WTC11 (cell line): ENCODE results near the gene CUL1. TPM values are rescaled to one million over a fixed set of nuclear protein-coding genes. Genes with fewer than 3 reads are reported as not detected.

Experiments used
- ATAC-seq: fragments of 200-7000 bp; cut with Tn5 transposase; 2 replicates; pipeline ENCODE4 v1.10.0; 2021; ENCODE audit warnings: mild to moderate bottlenecking, moderate library complexity
- CTCF ChIA-PET: fragments of 300-600 bp; sonication (Branson Sonifier 250); formaldehyde crosslinking; loops from one replicate; lab custom pipeline; 2021; ENCODE audit warnings: antibody characterized with exemption; lab: Charles Lee
- POLR2A ChIA-PET: fragments of 350-600 bp; sonication (Branson Sonifier 250); formaldehyde crosslinking; loops from one replicate; lab custom pipeline; 2021; ENCODE audit warnings: antibody characterized with exemption; lab: Charles Lee
- DNase-seq: peaks from one replicate; pipeline ENCODE4 v3.0.0; 2021; ENCODE audit warnings: low spot score
- H3K27ac Mint-ChIP-seq: 2 replicates; pipeline ENCODE4 v1.8.0; 2021; ENCODE audit warnings: mixed read lengths
- H3K27me3 Mint-ChIP-seq: 2 replicates; pipeline ENCODE4 v1.8.0; 2021; ENCODE audit warnings: low read depth, mild to moderate bottlenecking, moderate library complexity, mixed read lengths
- H3K36me3 Mint-ChIP-seq: 2 replicates; pipeline ENCODE4 v1.8.0; 2021; ENCODE audit warnings: mixed read lengths
- H3K4me1 Mint-ChIP-seq: 2 replicates; pipeline ENCODE4 v1.8.0; 2022; ENCODE audit warnings: mixed read lengths
- H3K4me3 Mint-ChIP-seq: 2 replicates; pipeline ENCODE4 v1.8.0; 2021; ENCODE audit warnings: mild to moderate bottlenecking, moderate library complexity, mixed read lengths
- H3K9me3 Mint-ChIP-seq: 2 replicates; pipeline ENCODE4 v1.8.0; 2021; ENCODE audit warnings: mixed read lengths
- HMGA2 ChIP-seq: fragments of 250-450 bp; sonication (Bioruptor Pico); IDR thresholded peaks from 2 replicates; pipeline ENCODE4 v1.4.0; 2021; ENCODE audit warnings: mild to moderate bottlenecking, moderate library complexity
- JUN ChIP-seq: sonication (generic); formaldehyde crosslinking; IDR thresholded peaks from 2 replicates; pipeline ENCODE4 v1.8.0; 2023; ENCODE audit warnings: mild to moderate bottlenecking, missing genetic modification reagents
- NFATC4 ChIP-seq: fragments of 250-450 bp; sonication (Bioruptor Pico); IDR thresholded peaks from 2 replicates; pipeline ENCODE4 v1.9.0; 2021; ENCODE audit warnings: mild to moderate bottlenecking
- NFE2L1 ChIP-seq: sonication (generic); formaldehyde crosslinking; IDR thresholded peaks from 2 replicates; pipeline ENCODE4 v1.8.1; 2023; ENCODE audit warnings: missing genetic modification reagents
- NR2C2 ChIP-seq: sonication (generic); formaldehyde crosslinking; IDR thresholded peaks from 2 replicates; pipeline ENCODE4 v1.8.0; 2022; ENCODE audit warnings: mild to moderate bottlenecking, missing genetic modification reagents
- RELA ChIP-seq: sonication (generic); formaldehyde crosslinking; IDR thresholded peaks from 2 replicates; pipeline ENCODE4 v1.8.1; 2022; ENCODE audit warnings: missing genetic modification reagents, mild to moderate bottlenecking, borderline replicate concordance
- SMAD4 ChIP-seq: sonication (generic); formaldehyde crosslinking; IDR thresholded peaks from 2 replicates; pipeline ENCODE4 v1.8.0; 2022; ENCODE audit warnings: mild to moderate bottlenecking, missing genetic modification reagents
- TCF7 ChIP-seq: sonication (generic); formaldehyde crosslinking; IDR thresholded peaks from 2 replicates; pipeline ENCODE4 v1.8.0; 2022; ENCODE audit warnings: mild to moderate bottlenecking, low read depth, missing genetic modification reagents, moderate library complexity
- TEAD1 ChIP-seq: sonication (generic); formaldehyde crosslinking; IDR thresholded peaks from 2 replicates; pipeline ENCODE4 v1.8.0; 2022; ENCODE audit warnings: mild to moderate bottlenecking, missing genetic modification reagents
- TEAD4 ChIP-seq: sonication (generic); formaldehyde crosslinking; IDR thresholded peaks from 2 replicates; pipeline ENCODE4 v1.8.0; 2022; ENCODE audit warnings: mild to moderate bottlenecking, missing genetic modification reagents
- ZNF121 ChIP-seq: sonication (generic); formaldehyde crosslinking; IDR thresholded peaks from 2 replicates; pipeline ENCODE4 v1.8.0; 2023; ENCODE audit warnings: missing genetic modification reagents
- ZNF232 ChIP-seq: sonication (generic); formaldehyde crosslinking; IDR thresholded peaks from 2 replicates; pipeline ENCODE4 v1.8.0; 2022; ENCODE audit warnings: mild to moderate bottlenecking, missing genetic modification reagents
- ZNF263 ChIP-seq: sonication (generic); formaldehyde crosslinking; IDR thresholded peaks from 2 replicates; pipeline ENCODE4 v1.8.1; 2022; ENCODE audit warnings: low read depth, mild to moderate bottlenecking, moderate library complexity, missing genetic modification reagents
- ZNF317 ChIP-seq: sonication (generic); formaldehyde crosslinking; IDR thresholded peaks from 2 replicates; pipeline ENCODE4 v1.8.1; 2023; ENCODE audit warnings: low read depth, mild to moderate bottlenecking, moderate library complexity, missing genetic modification reagents, borderline replicate concordance
- total RNA-seq: library from RNA; stranded (reverse); gene quantifications from 3 replicates; pipeline ENCODE4 v1.2.3, GENCODE V29; 2021
- TF ChIP-seq, protein P1 (sequence below): fragments of 250-450 bp; sonication (Bioruptor Pico); IDR thresholded peaks from 2 replicates; pipeline ENCODE4 v1.9.0; 2021; ENCODE audit warnings: mild to moderate bottlenecking, borderline replicate concordance
- TF ChIP-seq, protein P2 (sequence below): sonication (generic); formaldehyde crosslinking; IDR thresholded peaks from 2 replicates; pipeline ENCODE4 v1.8.1; 2023; ENCODE audit warnings: mild to moderate bottlenecking, missing genetic modification reagents, moderate library complexity
- TF ChIP-seq, protein P3 (sequence below): sonication (generic); formaldehyde crosslinking; IDR thresholded peaks from 2 replicates; pipeline ENCODE4 v1.8.0; 2022; ENCODE audit warnings: mild to moderate bottlenecking, missing genetic modification reagents
- TF ChIP-seq, protein P4 (sequence below): sonication (generic); formaldehyde crosslinking; IDR thresholded peaks from 2 replicates; pipeline ENCODE4 v1.8.1; 2023; ENCODE audit warnings: mild to moderate bottlenecking, missing genetic modification reagents

The CUL1 gene
- total RNA-seq, 1 experiment from 2014 or later: 50.5 TPM

DNA sequence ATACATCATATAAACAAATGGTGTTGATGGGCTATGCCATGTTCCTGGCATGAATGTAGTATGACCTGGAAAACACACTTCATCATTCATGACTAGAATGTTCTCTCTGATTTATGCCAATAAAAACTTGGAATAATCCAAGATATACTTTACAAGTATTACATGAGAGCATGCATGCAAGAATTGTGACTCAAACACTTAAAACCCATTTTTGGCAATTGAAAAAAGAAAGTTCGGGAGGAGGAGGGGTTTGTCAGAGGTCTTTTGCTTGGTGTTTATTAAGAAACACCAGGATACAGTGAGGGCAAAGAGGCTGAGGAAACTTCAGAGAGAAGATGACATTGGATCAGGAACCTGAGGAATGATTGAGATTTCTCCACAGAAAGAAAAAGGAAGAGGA is 10.2 kb upstream of the CUL1 start:
- no peak for ATAC-seq
- TF ChIP-seq TEAD1 (CRISPR knock-in tag) (no peak), RELA (no peak), ZNF263 (CRISPR knock-in tag) (no peak), NFATC4 (CRISPR knock-in tag) (no peak), NR2C2 (CRISPR knock-in tag) (no peak), SMAD4 (no peak), TCF7 (CRISPR knock-in tag) (no peak), ZNF317 (no peak), HMGA2 (CRISPR knock-in tag) (no peak), ZNF232 (CRISPR knock-in tag) (no peak), NFE2L1 (CRISPR knock-in tag) (no peak), TEAD4 (CRISPR knock-in tag) (no peak), JUN (CRISPR knock-in tag) (no peak)
- TF ChIP-seq, protein P1, sequence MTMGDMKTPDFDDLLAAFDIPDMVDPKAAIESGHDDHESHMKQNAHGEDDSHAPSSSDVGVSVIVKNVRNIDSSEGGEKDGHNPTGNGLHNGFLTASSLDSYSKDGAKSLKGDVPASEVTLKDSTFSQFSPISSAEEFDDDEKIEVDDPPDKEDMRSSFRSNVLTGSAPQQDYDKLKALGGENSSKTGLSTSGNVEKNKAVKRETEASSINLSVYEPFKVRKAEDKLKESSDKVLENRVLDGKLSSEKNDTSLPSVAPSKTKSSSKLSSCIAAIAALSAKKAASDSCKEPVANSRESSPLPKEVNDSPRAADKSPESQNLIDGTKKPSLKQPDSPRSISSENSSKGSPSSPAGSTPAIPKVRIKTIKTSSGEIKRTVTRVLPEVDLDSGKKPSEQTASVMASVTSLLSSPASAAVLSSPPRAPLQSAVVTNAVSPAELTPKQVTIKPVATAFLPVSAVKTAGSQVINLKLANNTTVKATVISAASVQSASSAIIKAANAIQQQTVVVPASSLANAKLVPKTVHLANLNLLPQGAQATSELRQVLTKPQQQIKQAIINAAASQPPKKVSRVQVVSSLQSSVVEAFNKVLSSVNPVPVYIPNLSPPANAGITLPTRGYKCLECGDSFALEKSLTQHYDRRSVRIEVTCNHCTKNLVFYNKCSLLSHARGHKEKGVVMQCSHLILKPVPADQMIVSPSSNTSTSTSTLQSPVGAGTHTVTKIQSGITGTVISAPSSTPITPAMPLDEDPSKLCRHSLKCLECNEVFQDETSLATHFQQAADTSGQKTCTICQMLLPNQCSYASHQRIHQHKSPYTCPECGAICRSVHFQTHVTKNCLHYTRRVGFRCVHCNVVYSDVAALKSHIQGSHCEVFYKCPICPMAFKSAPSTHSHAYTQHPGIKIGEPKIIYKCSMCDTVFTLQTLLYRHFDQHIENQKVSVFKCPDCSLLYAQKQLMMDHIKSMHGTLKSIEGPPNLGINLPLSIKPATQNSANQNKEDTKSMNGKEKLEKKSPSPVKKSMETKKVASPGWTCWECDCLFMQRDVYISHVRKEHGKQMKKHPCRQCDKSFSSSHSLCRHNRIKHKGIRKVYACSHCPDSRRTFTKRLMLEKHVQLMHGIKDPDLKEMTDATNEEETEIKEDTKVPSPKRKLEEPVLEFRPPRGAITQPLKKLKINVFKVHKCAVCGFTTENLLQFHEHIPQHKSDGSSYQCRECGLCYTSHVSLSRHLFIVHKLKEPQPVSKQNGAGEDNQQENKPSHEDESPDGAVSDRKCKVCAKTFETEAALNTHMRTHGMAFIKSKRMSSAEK (CRISPR knock-in tag): no peak
- TF ChIP-seq, protein P2, sequence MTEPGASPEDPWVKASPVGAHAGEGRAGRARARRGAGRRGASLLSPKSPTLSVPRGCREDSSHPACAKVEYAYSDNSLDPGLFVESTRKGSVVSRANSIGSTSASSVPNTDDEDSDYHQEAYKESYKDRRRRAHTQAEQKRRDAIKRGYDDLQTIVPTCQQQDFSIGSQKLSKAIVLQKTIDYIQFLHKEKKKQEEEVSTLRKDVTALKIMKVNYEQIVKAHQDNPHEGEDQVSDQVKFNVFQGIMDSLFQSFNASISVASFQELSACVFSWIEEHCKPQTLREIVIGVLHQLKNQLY: no peak
- TF ChIP-seq, protein P3, sequence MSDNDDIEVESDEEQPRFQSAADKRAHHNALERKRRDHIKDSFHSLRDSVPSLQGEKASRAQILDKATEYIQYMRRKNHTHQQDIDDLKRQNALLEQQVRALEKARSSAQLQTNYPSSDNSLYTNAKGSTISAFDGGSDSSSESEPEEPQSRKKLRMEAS: no peak
- TF ChIP-seq, protein P4, sequence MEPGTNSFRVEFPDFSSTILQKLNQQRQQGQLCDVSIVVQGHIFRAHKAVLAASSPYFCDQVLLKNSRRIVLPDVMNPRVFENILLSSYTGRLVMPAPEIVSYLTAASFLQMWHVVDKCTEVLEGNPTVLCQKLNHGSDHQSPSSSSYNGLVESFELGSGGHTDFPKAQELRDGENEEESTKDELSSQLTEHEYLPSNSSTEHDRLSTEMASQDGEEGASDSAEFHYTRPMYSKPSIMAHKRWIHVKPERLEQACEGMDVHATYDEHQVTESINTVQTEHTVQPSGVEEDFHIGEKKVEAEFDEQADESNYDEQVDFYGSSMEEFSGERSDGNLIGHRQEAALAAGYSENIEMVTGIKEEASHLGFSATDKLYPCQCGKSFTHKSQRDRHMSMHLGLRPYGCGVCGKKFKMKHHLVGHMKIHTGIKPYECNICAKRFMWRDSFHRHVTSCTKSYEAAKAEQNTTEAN (CRISPR knock-in tag): no peak
- Mint-ChIP-seq H3K27me3 (no peaks in the 10 kb centered on the region; the same call in 1 of the 2 replicates), H3K4me3 (no peak overlapping the region), H3K36me3 (no peaks in the 10 kb centered on the region), H3K4me1 (peaks cover 5% of the 10 kb centered on the region; the same call in 1 of the 2 replicates), H3K27ac (no peak overlapping the region), H3K9me3 (no peaks in the 10 kb centered on the region)
- CTCF ChIA-PET: interaction anchor here (0.7 kb wide), 1 partner anchor 383 kb away, joined by 3 read pairs; no protein-coding TSS in a partner anchor
- POLR2A ChIA-PET: no interaction called here
- no peak for DNase-seq

DNA sequence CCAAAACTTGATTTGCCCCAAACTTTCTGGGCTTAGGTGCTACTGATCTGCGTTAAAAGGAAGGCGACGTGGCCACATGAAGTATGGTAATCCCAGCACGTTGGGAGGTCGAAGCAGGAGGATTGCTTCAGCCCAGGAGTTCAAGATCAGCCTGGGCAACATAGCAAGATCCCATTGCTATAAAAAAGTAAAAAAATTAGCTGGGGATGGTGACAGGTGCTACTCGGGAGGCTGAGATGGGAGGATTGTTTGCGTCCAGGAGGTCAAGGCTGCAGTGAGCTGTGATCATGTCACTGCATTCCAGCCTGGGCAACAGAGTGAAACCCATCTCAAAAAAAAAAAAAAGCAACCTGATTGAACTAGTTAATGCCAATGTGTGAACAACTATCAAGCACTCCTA is 5.1 kb upstream of the CUL1 start:
- Mint-ChIP-seq H3K4me3 (no peak overlapping the region), H3K27ac (no peak overlapping the region), H3K36me3 (no peaks in the 10 kb centered on the region), H3K4me1 (peaks cover 18% of the 10 kb centered on the region), H3K9me3 (no peaks in the 10 kb centered on the region), H3K27me3 (no peaks in the 10 kb centered on the region; the same call in 1 of the 2 replicates)
- CTCF ChIA-PET: no interaction called here
- POLR2A ChIA-PET: interaction anchor here (0.6 kb wide), 1 partner anchor 146 kb away, joined by 3 read pairs; no protein-coding TSS in a partner anchor
- no peak for ATAC-seq
- peak; percentile 37; the same call in 1 of the 2 replicates for TF ChIP-seq ZNF121 (CRISPR knock-in tag)
- TF ChIP-seq, protein P4 (CRISPR knock-in tag): no peak
- no peak for DNase-seq
